ENCODE measurements around the gene CACNA2D3.
"Not testable (repeated sequence)": the region's sequence is repeated elsewhere in the genome, so short reads cannot be mapped to it uniquely, and the experiment has no call there.

CACNA2D3 gene

DNA sequence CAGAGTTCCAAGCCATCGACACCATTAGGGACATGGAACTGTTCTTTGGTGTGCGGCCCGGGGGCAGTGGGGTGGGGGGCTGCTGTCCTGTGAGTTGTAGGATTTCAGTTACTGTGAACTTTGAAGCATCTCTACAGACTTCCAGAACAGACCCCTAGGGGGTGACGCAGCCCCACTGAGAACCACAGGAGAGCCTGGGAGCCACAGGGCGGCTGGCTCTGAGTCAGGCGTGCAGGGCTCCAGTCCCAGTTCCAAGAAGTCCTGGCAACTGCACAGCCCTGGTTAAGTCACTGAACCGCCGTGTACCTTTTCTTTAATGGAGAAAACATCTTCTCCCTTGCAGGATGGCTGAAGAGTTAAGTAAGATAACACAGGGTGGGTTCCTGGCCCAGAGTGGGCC lies 829.1 kb downstream of the CACNA2D3 start:
- DNase-seq = no peak

DNA sequence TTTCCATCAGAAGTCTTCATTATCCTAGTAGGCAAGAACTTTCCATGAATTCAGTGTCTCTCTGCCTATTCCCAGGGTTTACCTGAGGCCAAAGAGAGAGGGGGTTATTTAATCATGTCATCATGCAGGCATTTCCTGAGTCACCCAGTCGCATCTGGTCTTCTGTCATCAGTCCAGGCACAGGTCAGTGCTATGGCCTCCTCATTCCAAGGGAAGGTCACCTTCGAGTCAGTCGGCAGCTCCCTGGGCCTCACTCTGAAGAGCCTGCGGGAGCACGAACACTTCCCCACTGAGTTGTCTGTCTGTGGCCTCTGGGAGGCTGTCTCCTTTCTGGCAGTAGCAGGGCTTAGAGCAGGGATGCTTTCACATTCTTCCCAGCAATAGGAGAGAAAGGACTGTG lies 831.7 kb downstream of the CACNA2D3 start:
- no peak for DNase-seq

DNA sequence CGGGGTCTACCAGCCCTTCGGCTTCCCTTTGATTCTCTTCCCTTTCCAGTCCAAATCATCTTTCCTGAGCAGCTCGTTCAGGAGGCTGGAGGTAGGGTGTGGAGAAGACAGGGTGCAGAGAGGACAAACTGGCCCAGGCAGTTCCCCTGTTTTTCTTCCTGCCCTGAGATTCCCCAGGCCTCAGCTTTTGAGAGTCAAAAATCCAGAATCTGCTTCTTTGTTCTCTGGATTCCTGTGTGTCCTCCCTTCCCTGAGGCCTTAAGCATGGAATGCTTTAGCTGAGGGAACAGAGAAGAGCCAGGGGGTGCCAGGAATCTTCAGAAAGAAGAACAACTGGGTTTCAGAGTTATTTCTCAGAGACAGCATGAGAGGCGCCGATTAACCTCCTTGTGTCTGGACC lies 832.2 kb downstream of the CACNA2D3 start:
- DNase-seq = no peak

DNA sequence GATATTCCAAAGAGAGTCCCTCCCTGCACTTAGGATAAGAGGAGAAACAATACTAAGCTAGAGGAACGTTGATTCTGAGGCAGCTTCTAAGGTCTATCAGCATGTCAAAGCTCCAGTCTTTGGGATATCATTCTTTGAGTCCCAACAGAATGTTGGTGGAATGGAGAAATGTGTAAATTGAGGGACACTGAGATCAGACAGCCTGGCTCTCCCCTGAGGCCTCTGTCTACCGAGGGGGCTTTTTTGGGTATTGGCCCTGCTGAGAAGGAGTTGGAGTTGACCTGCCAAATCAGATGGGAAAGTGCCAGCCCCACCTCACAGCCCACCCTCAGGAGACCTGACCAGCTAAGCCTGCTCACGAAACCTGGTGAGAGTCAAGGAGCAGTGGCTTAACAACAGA lies 833.1 kb downstream of the CACNA2D3 start:
- DNase-seq = no peak

DNA sequence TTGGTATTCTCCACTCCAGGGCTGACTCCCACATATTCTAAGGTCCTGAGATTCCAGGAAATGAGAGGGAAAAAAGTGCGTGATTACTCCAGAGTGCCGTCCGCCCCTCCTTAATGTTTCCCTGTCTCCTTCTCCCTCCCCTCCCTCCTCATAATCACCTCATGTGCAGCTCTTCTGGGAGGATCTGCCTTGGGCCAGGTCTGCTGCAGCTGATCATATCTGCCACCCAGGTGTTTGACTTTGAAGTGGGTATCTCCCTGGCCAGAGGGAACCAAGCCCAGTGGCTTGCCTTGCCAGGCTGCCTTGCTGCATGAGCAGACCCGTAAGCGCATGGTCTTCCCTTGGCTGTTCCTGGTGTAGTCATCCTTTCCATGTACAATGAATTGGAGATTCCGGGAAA lies 833.6 kb downstream of the CACNA2D3 start:
- no peak for DNase-seq

DNA sequence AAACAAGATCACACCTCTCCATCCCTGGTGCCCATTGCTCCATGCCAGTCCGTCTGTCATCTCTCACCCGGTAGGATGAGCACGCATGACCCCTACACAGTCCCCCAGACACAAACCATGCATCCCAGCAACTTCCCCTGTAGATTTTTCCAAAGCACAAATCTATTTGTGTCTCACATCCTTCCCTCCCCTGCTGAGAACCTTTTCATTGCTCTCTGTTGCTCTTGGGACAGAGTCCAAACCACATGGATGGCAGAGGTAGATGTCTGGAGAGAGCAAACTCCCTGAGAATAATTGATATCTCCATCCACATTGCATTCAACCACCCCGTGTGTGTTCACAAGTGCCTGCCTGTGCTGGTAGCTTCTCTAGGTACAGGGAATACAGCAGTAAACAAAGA lies 835.4 kb downstream of the CACNA2D3 start:
- no peak for DNase-seq

DNA sequence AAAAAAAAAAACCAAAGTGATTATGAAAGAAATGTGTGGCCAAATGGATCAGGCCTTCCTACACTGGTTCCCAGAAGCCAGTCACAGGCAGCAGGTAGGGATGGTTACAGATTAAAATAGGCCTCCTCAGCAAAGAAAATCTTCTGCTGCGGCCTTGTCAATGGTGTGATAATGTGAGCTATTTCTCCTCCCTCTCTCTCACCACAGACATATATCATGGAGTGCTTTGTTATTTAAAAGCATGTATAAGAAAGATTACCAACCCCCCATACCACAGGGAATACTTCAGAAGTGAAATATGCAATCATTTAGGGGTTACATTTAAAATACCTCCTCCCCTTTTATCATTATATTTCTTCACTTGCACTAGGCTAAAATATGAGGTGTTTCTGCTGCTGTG lies 837.7 kb downstream of the CACNA2D3 start:
- DNase-seq = no peak

DNA sequence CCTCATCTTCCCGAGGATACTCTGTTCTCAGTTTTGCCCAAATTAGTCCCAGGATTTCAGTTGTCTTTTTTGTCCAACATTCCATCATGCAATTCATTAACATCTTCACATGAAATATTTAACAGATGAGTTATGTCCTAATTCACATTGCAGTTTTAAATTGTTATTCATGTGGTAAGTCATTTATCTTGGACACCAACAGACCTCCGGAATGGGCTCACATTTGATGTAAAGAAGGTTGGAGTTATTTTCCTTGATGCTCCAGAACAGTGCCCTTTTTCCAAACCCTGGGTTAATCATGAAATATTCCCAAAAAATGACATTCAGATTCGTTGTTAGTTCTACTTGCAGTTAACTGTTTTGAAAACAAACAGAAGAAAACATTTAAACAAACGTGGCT lies 838.3 kb downstream of the CACNA2D3 start:
- no peak for DNase-seq

DNA sequence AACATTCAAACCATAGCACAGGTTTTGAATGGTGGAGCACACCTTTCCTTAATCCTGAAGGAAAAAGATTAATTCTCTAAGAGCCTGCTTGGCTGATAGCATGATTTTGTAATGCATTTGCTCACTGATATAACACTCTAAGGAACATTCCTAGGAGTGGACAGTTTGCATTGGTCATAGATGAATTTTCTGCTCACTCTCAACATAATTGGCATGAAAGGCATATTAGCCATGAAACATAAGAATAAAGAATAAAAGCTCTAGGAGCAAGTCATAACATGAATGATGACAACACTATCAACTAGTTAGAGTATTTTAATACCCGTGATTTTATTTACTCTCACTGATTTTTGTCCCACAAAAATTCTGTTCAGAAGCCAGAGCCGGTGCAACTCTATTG lies 839.8 kb downstream of the CACNA2D3 start:
- no peak for DNase-seq

DNA sequence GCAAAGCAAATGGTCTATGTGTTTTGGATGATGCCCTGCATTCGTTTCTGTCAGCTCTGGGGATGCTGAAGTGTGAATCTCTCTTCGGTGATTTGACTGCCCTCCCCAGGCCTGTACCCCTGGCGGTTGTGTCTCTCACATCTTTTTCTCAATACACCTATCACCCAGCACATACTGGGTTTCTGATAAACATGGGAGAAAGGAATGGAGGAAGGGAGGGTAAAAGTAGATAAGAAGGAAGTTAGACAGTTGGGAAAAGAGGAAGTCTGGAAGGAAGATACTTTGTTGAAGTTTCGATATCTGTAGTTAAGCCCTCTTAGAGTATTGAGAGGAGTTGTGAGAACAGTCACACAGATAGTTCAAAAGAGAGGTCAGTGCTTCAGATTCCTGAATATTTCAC lies 841.3 kb downstream of the CACNA2D3 start:
- no peak for DNase-seq

DNA sequence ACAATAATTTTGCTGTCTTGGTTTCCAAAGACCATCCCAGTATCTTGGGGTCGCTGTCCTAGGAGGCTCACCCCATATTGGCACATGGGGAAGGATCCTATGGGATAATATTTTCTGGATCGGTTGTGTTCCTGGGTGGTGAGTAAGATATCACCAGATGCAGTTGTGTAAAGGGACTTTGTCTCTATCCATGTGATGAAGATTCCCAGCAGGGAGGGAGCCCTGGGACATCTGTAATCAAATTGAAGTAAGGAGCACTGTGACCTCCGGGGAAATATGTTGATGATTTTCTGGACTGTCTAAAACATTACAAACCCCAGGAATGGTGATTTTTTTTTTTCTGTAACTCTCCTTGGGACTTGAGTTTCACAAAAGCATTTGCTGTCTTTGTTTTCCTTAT lies 841.7 kb downstream of the CACNA2D3 start:
- DNase-seq = no peak

DNA sequence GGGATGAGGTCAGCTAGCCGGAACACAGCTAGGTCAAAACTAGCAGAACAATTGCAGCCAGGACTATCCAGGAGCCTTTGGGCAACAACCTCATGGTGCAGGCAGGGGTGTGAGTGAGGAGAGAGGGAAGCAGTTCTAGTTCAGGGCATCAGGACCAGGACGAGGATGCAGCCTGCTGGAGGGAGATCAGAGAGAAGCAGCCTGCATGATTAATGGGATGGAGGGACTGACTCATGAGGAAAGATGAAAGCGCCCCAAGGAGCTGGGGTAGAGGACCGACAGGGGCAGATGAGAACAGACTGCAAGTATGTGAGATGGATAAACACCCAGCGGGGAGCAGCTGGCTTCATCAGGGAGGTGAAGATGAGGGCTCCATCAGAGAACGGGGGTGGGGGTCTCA lies 843.4 kb downstream of the CACNA2D3 start:
- no peak for DNase-seq

DNA sequence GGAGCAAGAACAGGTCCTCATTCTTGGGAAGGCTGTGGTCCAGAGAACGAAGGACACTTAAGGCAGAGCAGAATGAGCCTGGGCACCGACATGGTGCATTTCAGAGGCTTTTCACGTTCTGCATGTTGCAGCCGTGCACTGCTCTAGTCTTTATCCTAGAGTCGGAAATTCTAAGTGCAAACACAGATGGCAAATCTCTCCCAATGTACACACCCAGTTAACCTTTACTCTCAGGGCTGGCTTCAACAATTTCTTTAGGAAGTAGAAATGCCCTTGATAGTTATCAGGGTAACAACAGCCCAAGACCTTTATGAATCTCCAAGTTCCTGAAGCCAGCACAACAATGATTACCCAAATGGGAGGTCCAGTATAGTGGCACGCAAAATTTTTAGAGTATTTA lies 844.6 kb downstream of the CACNA2D3 start:
- no peak for DNase-seq

DNA sequence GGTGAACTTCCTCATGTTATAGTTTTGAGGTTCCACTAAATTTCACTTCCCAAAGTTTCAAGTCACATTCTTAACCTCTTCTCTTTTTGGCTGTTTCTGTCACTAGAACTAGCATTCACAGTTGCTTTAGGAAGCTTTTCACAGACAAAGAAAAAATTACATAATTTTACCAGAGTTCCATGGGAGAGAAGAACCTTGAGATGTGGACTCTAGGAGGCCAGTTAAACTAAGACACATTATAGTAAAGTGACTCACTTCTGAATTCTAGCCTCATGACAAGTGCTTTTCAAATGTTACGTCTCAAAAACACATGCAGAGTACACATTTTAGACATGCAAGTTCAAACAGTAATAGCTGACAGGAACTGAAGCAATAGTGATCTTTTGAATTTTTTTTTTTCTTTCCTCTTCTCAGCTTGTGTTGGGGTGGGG lies 845.4 kb downstream of the CACNA2D3 start:
- no peak for DNase-seq

DNA sequence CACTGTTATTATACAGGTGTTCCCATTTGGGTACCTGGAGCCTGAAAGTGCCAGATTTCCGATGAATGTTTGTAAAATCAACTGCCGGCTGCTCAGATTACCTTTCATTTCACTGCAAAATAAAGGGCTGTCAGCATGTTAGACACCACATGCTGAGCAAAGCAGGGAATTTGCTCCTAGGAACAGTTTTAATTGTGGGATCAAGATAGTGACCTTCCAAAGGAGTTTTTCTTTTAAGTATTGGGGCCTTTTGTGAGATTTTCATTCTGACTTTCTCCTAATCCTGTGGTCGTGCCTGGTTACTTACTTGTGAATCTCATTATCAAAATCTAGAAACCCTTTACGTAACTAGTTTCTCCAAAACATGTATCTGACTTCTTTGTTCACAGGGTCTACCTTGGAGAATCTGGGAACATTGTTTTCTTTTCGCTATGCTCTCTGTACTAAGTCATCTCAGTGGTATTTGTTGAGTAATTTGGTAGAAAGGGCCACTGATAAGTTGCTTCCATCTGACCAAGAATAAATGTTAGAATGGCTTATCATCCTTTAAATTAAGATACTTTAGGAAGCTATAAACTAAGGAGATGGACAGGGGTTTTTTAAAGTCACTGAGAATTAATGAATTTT lies 846.3 kb downstream of the CACNA2D3 start:
- no peak for DNase-seq

DNA sequence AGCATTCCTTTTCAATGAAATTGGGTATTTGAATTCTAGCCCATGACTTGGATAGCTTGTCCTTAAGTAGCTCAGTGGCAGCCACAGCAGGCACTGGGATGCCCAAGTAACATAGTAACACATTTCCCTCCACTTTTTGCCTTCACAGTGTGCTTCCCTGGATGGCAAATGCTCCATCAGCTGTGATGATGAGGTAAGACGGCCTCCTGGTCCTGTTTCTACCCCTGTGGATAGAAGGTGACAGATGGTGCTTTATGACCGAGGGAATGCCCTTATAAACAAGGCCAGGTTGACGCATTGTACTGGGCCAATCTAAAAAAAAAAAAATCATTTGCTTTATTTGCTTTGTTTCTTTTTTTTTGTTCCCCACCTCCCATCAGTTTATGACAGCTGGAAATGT lies 847.3 kb downstream of the CACNA2D3 start:
- no peak for DNase-seq

DNA sequence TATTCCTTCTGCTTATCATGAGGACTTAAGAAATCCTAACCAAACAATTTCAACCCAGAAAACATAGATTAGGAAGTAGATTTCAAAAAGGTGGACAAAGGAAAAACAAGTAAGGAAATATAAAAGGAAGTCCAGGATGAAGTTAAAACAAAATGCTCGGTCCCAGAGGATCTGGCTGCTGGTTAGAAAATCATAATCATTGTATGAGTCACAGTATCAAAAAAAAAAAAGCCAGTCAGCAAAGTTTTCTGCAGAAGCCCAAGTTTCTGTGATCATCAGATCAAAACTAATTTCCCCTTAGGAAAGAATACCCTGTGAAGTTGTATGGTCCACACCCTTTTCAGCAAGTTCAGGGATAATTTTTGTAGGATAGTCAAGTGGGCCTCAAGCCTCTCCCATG lies 848.5 kb downstream of the CACNA2D3 start:
- DNase-seq = no peak

DNA sequence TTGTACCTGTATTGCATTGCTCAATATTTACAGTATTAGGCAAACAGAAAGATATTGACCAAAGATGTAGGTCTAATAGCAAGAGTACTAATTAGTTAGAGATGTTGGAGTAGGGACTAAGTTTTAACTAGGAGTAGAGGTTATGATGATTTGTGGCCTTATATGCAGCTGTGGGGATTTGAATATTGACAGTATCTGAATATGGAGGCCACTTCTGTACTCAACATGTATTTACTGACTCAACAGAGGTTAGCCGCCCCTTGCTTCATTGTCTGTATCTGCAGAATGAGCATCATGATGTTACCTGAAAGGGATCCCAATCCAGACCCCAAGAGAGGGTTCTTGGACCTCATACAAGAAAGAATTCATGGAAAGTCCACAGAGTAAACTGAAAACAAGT lies 855.1 kb downstream of the CACNA2D3 start:
- no peak for DNase-seq

DNA sequence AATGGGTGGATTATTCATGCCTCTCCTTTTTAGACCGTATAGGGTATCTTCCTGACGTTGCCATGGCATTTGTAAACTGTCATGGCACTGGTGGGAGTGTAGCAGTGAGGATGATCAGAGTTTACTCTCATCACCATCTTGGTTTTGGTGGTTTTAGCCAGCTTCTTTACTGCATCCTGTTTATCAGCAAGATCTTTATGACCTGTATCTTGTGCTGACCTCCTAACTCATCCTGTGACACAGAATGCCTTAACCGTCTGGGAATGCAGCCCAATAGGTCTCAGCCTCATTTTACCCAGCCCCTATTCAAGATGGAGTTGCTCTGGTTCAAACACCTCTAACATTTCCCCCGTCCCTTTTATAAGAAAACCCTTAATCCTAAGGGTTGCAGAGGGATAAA lies 855.6 kb downstream of the CACNA2D3 start:
- not testable (repeated sequence) for DNase-seq

DNA sequence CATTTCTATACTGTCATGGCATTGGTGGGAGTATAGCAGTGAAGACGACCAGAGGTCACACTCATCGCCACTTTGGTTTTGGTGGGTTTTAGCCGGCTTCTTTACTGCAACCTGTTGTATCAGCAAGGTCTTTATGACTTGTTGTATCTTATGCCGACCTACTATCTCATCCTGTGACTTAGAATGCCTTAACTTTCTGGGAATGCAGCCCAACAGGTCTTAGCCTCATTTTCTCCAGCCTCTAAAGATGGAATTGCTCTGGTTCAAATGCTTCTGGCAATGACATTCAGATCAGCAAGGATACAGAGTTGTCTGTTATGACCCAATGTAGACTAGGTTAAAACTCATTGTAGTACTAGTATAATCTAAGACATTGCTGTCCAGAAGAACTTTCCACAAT lies 860.5 kb downstream of the CACNA2D3 start:
- no peak for DNase-seq

DNA sequence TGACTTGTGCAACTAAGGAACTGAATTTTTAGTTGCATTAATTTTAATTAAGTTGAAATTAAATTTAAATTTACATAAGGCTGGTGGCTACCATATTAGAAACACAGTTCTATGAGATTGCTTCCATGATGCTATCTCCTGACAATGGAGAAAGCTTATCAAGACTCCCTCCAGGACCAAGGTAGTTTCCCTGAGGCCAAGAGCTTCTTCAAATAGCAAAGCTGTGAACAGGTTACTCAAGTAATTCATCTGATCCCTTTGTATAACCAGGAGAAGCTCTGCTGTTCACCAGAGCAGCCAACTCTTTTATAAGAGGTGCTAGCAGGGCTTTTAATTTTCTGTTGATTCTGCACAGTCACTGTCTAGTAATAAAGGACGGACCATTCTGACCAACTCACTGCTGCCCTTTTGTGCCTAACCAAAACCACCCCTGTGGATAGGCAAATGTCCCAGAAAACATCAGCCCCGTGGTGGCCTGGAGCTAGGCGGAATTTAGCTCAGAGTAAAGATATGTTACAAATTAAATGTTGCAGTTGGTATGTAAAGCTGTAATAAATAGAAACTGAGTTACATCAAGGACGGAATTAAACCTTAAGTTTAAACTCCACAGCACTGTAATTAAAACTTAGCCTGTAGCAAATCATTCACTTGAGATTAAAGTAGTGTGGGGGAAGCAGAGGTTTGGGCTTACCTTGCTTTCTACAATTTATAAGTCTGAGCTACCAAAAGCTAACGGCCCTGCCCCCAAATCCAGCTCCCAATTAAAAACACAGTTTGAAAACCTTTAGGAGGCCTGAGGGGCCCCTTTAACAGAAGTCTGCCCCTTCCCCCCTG lies 861.1 kb downstream of the CACNA2D3 start:
- DNase-seq = no peak

DNA sequence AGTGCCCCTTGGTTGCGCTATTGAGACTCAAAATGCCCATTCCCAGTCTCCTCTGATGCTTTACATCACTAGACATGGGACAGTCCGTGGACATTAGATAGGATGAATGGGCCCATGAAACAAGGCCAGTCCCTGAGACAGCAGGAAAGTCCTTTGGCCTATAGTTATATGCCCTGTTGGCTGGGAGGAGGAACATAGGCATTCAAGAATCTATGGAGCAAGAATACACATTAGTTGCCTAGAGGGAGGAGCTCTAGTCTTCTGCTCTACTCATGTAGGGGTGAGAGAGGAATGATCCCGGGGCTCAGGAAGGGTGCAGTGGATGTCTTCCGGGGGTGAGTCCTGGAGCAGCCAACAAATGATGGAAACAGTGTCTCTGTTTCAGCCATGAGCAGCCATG lies 863.5 kb downstream of the CACNA2D3 start:
- no peak for DNase-seq

DNA sequence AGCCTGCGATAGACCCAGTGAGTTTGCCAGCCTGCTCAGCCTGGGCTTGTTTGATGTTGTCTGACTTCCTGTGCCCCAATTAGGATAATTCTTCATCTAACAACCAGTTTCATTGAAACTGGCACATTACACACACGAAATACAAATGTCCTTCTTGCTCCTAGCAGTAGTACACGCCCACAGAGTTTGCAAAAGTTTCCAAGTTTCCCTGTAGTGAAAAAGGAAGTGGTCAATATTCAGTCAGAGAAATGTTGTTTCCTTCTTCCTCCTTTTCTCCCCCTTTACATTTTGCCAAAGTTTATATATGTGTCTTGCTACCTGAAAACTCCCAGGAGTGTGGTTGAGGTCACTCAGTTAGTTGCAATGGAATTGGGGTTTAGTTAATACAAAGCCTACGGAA lies 863.9 kb downstream of the CACNA2D3 start:
- DNase-seq = no peak

DNA sequence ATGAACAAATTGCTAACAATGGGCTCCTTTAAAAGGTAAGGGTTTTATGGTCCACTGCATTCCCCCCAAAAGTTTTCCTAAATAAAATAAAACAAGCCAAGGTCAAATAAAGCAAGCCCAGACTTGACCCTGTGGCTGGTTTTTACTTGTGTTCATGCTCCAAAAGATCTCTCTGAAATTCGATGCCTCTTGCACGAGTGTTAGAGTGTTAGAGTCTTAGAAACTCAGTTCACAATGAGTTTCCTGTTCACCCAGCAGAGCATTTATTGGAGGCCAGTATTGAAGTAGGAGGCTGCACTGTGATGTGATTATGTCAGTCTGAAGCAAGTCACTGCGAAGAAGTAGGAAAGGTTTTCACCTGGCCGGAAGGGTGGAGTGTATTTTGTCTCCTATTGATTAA lies 865.4 kb downstream of the CACNA2D3 start:
- no peak for DNase-seq

DNA sequence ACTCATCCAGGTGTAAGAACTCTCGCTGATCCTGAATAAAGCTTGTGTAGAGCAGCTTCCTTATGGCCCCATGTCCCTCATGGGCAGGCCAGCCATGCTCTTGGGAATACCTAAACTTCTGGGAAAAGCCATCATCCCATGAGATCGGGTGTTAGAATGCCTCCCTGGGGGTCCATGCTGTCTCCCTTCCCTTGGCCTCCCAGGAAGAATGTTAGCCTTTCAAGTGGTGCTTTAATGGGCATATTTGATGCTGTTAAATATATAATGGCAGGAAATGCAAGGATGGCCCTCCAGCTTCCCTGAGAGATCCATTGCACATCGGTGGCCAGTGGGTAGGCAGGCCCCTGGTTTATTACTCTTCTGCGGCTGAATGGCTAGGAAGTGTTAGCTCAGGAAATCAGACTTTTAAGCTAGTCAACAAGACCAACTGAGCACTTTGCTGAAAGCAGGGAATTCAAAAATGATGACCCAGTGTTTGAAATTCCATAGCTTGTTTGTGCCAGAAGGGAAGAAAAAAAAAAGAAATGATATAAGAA lies 866.0 kb downstream of the CACNA2D3 start:
- no peak for DNase-seq

Measured in RPMI8226 (cell line).